ENCODE results near the gene GAGE12E.
"Not testable (repeated sequence)": the region's sequence is repeated elsewhere in the genome, so short reads cannot be mapped to it uniquely, and the experiment has no call there.

GAGE12E gene, protein sequence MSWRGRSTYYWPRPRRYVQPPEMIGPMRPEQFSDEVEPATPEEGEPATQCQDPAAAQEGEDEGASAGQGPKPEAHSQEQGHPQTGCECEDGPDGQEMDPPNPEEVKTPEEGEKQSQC

DNA sequence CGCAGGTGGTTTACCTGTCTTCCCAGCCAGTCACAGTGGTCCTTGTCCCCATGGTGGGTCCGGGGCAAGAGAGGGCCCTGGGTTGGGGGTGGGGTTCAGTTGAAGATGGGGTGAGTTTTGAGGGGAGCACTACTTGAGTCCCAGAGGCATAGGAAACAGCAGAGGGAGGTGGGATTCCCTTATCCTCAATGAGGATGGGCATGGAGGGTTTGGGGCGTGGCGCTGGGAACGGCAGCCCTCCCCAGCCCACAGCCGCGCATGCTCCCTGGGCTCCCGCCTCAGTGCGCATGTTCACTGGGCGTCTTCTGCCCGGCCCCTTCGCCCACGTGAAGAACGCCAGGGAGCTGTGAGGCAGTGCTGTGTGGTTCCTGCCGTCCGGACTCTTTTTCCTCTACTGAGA, at the start of gene GAGE12E:
Gene GAGE12E (plus strand): TSS at position 301 of the 400 bp plus-strand sequence. CDS start 1,155 bp downstream, outside the sequence.
- not testable (repeated sequence) for DNase-seq (ENCODE audit: low spot score)

GRCh38 chrX:49531877-49532276, 19.2 kb upstream of the GAGE12E start, which contains the start of gene GAGE12C:
TSS of gene GAGE12C (plus strand) at chrX:49532177. CDS start at chrX:49533332, 1,155 bp downstream.
- DNase-seq (ENCODE audit: low spot score): not testable (repeated sequence)

DNA sequence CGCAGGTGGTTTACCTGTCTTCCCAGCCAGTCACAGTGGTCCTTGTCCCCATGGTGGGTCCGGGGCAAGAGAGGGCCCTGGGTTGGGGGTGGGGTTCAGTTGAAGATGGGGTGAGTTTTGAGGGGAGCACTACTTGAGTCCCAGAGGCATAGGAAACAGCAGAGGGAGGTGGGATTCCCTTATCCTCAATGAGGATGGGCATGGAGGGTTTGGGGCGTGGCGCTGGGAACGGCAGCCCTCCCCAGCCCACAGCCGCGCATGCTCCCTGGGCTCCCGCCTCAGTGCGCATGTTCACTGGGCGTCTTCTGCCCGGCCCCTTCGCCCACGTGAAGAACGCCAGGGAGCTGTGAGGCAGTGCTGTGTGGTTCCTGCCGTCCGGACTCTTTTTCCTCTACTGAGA, 9.7 kb upstream of the GAGE12E start, which contains the start of gene GAGE12D:
Gene GAGE12D (plus strand): TSS at position 301 of the 400 bp plus-strand sequence. CDS start 1,155 bp downstream, outside the sequence.
- DNase-seq (ENCODE audit: low spot score): not testable (repeated sequence)

DNA sequence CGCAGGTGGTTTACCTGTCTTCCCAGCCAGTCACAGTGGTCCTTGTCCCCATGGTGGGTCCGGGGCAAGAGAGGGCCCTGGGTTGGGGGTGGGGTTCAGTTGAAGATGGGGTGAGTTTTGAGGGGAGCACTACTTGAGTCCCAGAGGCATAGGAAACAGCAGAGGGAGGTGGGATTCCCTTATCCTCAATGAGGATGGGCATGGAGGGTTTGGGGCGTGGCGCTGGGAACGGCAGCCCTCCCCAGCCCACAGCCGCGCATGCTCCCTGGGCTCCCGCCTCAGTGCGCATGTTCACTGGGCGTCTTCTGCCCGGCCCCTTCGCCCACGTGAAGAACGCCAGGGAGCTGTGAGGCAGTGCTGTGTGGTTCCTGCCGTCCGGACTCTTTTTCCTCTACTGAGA, 9.5 kb downstream of the GAGE12E start, which contains the start of gene GAGE12F:
Gene GAGE12F (plus strand): TSS at position 301 of the 400 bp plus-strand sequence. CDS start 1,155 bp downstream, outside the sequence.
- DNase-seq (ENCODE audit: low spot score): not testable (repeated sequence)

DNA sequence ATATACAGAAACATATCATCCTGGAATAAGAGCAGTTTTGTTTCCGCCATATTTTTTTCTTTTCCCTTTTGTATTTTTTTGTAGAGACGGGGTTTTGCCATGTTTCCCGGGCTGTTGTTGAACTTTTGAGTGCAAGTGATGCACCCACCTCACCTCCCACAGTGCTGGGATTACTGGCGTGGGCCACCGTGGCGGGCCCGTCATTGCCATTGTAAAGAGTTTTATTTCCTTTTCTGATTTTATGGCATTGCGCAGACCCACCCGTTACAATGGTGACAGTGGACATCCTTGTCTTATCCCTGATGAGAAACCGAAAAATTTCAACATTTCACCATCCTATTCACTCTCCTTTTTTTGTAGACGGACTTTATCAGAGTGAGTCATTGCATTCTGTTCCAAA, 17.6 kb downstream of the GAGE12E start:
- not testable (repeated sequence) for DNase-seq (ENCODE audit: low spot score)

GRCh38 chrX:49569152-49569551, 18.1 kb downstream of the GAGE12E start:
- not testable (repeated sequence) for DNase-seq (ENCODE audit: low spot score)

GRCh38 chrX:49570100-49570499, 19.0 kb downstream of the GAGE12E start, which contains the start of gene GAGE12G:
TSS of gene GAGE12G (plus strand) at chrX:49570400. CDS start at chrX:49571555, 1,155 bp downstream.
- not testable (repeated sequence) for DNase-seq (ENCODE audit: low spot score)

DNA sequence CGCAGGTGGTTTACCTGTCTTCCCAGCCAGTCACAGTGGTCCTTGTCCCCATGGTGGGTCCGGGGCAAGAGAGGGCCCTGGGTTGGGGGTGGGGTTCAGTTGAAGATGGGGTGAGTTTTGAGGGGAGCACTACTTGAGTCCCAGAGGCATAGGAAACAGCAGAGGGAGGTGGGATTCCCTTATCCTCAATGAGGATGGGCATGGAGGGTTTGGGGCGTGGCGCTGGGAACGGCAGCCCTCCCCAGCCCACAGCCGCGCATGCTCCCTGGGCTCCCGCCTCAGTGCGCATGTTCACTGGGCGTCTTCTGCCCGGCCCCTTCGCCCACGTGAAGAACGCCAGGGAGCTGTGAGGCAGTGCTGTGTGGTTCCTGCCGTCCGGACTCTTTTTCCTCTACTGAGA, 28.6 kb downstream of the GAGE12E start, which contains the start of gene GAGE12H:
Gene GAGE12H (plus strand): TSS at position 301 of the 400 bp plus-strand sequence. CDS start 1,155 bp downstream, outside the sequence.
- DNase-seq (ENCODE audit: low spot score): not testable (repeated sequence)

DNA sequence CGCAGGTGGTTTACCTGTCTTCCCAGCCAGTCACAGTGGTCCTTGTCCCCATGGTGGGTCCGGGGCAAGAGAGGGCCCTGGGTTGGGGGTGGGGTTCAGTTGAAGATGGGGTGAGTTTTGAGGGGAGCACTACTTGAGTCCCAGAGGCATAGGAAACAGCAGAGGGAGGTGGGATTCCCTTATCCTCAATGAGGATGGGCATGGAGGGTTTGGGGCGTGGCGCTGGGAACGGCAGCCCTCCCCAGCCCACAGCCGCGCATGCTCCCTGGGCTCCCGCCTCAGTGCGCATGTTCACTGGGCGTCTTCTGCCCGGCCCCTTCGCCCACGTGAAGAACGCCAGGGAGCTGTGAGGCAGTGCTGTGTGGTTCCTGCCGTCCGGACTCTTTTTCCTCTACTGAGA, 38.1 kb downstream of the GAGE12E start, which contains the start of gene GAGE2A:
Gene GAGE2A (plus strand): TSS at position 301 of the 400 bp plus-strand sequence. CDS start 1,155 bp downstream, outside the sequence.
- not testable (repeated sequence) for DNase-seq (ENCODE audit: low spot score)

- not testable (repeated sequence) for DNase-seq (ENCODE audit: low spot score)
Observed at GRCh38 chrX:49589769-49590478, 38.8 kb downstream of the GAGE12E start.

DNA sequence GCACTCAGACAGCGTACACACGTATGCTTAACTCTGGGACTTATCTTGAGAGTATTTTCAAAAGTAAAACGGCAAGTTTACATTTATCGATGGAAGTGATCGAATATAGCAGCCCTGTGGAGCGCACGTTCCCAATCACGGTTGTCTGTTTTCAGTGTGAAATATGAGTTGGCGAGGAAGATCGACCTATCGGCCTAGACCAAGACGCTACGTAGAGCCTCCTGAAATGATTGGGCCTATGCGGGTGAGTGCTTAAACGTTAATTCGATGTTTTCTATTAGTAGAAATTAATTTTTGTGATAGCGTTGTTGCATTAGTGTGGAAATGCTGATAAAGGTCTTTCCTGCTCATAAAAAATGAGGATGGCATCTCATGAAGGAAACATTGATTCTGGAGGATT, 39.4 kb downstream of the GAGE12E start:
- not testable (repeated sequence) for DNase-seq (ENCODE audit: low spot score)

DNA sequence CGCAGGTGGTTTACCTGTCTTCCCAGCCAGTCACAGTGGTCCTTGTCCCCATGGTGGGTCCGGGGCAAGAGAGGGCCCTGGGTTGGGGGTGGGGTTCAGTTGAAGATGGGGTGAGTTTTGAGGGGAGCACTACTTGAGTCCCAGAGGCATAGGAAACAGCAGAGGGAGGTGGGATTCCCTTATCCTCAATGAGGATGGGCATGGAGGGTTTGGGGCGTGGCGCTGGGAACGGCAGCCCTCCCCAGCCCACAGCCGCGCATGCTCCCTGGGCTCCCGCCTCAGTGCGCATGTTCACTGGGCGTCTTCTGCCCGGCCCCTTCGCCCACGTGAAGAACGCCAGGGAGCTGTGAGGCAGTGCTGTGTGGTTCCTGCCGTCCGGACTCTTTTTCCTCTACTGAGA, 47.6 kb downstream of the GAGE12E start, which contains the start of gene GAGE1:
Gene GAGE1 (plus strand): TSS at position 301 of the 400 bp plus-strand sequence. CDS start 1,155 bp downstream, outside the sequence.
- DNase-seq (ENCODE audit: low spot score): not testable (repeated sequence)

All from Ammon's horn (tissue), 1 donor.